Measurements from ENCODE around the gene BTBD9. TPM values are rescaled to one million over a fixed set of nuclear protein-coding genes. Genes with fewer than 3 reads are reported as not detected.

BTBD9 gene
- polyA plus RNA-seq, 1 donor, result 7.8 TPM

GRCh38 chr6:38499529-38500096 is 140.1 kb downstream of the BTBD9 start:
- WGBS (ENCODE audit: insufficient coverage, low lambda C conversion rate), result 100% methylated on average over 2 of the region's 5 CpGs
- H3K4me1 ChIP-seq (ENCODE audit: control insufficient read depth, insufficient read depth, low read length), result peaks cover 5% of the 10 kb centered on the region

GRCh38 chr6:38498805-38499445 is 140.8 kb downstream of the BTBD9 start:
- H3K4me1 ChIP-seq (ENCODE audit: control insufficient read depth, insufficient read depth, low read length), result peaks cover 5% of the 10 kb centered on the region
- no peak overlapping the region for H3K27ac ChIP-seq (ENCODE audit: low read length)
- no peak for DNase-seq
- WGBS (ENCODE audit: insufficient coverage, low lambda C conversion rate), result 100% methylated on average over 3 of the region's 5 CpGs
- no peaks in the 10 kb centered on the region for H3K9me3 ChIP-seq (ENCODE audit: control insufficient read depth, low read depth, low read length)
- H3K36me3 ChIP-seq (ENCODE audit: control insufficient read depth, insufficient read depth, low read length), result no peaks in the 10 kb centered on the region
- no peaks in the 10 kb centered on the region for H3K27me3 ChIP-seq (ENCODE audit: control insufficient read depth, insufficient read depth, low read length)
- H3K4me3 ChIP-seq (ENCODE audit: low read length), result no peak overlapping the region

More at GRCh38 chr6:38499529-38500096, 140.1 kb downstream of the BTBD9 start:
- Histone ChIP-seq H3K36me3 (ENCODE audit: control insufficient read depth, insufficient read depth, low read length) (no peaks in the 10 kb centered on the region), H3K4me3 (ENCODE audit: low read length) (no peak overlapping the region), H3K27ac (ENCODE audit: low read length) (no peak overlapping the region), H3K9me3 (ENCODE audit: control insufficient read depth, low read depth, low read length) (no peaks in the 10 kb centered on the region), H3K27me3 (ENCODE audit: control insufficient read depth, insufficient read depth, low read length) (no peaks in the 10 kb centered on the region)
- no peak for DNase-seq

- Histone ChIP-seq H3K27ac (ENCODE audit: low read length) (no peak overlapping the region), H3K36me3 (ENCODE audit: control insufficient read depth, insufficient read depth, low read length) (no peaks in the 10 kb centered on the region), H3K4me3 (ENCODE audit: low read length) (no peak overlapping the region), H3K9me3 (ENCODE audit: control insufficient read depth, low read depth, low read length) (no peaks in the 10 kb centered on the region), H3K4me1 (ENCODE audit: control insufficient read depth, insufficient read depth, low read length) (no peaks in the 10 kb centered on the region), H3K27me3 (ENCODE audit: control insufficient read depth, insufficient read depth, low read length) (no peaks in the 10 kb centered on the region)
- DNase-seq, result no peak
- WGBS (ENCODE audit: insufficient coverage, low lambda C conversion rate), result no CpG with 5 or more reads among the region's 1 CpG
Observed at GRCh38 chr6:38498085-38498484, 141.6 kb downstream of the BTBD9 start.

GRCh38 chr6:38497546-38497945 is 142.2 kb downstream of the BTBD9 start:
- no peak overlapping the region for H3K27ac ChIP-seq (ENCODE audit: low read length)
- H3K27me3 ChIP-seq (ENCODE audit: control insufficient read depth, insufficient read depth, low read length), result no peaks in the 10 kb centered on the region

GRCh38 chr6:38495922-38496635 is 143.7 kb downstream of the BTBD9 start:
- Histone ChIP-seq H3K4me3 (ENCODE audit: low read length) (no peak overlapping the region), H3K4me1 (ENCODE audit: control insufficient read depth, insufficient read depth, low read length) (no peaks in the 10 kb centered on the region), H3K9me3 (ENCODE audit: control insufficient read depth, low read depth, low read length) (no peaks in the 10 kb centered on the region), H3K27ac (ENCODE audit: low read length) (no peak overlapping the region), H3K36me3 (ENCODE audit: control insufficient read depth, insufficient read depth, low read length) (no peaks in the 10 kb centered on the region), H3K27me3 (ENCODE audit: control insufficient read depth, insufficient read depth, low read length) (no peaks in the 10 kb centered on the region)
- 80% methylated on average over 2 of the region's 5 CpGs for WGBS (ENCODE audit: insufficient coverage, low lambda C conversion rate)
- DNase-seq, result no peak

More at GRCh38 chr6:38497546-38497945, 142.2 kb downstream of the BTBD9 start:
- H3K36me3 ChIP-seq (ENCODE audit: control insufficient read depth, insufficient read depth, low read length), result no peaks in the 10 kb centered on the region
- 95% methylated on average over 2 of the region's 2 CpGs for WGBS (ENCODE audit: insufficient coverage, low lambda C conversion rate)
- H3K4me1 ChIP-seq (ENCODE audit: control insufficient read depth, insufficient read depth, low read length), result no peaks in the 10 kb centered on the region
- no peaks in the 10 kb centered on the region for H3K9me3 ChIP-seq (ENCODE audit: control insufficient read depth, low read depth, low read length)
- H3K4me3 ChIP-seq (ENCODE audit: low read length), result no peak overlapping the region
- DNase-seq, result no peak

GRCh38 chr6:38495518-38495917 is 144.2 kb downstream of the BTBD9 start:
- Histone ChIP-seq H3K27ac (ENCODE audit: low read length) (no peak overlapping the region), H3K27me3 (ENCODE audit: control insufficient read depth, insufficient read depth, low read length) (no peaks in the 10 kb centered on the region), H3K4me3 (ENCODE audit: low read length) (no peak overlapping the region), H3K9me3 (ENCODE audit: control insufficient read depth, low read depth, low read length) (no peaks in the 10 kb centered on the region), H3K4me1 (ENCODE audit: control insufficient read depth, insufficient read depth, low read length) (no peaks in the 10 kb centered on the region), H3K36me3 (ENCODE audit: control insufficient read depth, insufficient read depth, low read length) (no peaks in the 10 kb centered on the region)
- DNase-seq, result no peak
- 100% methylated on average over 1 of the region's 5 CpGs for WGBS (ENCODE audit: insufficient coverage, low lambda C conversion rate)

- Histone ChIP-seq H3K4me3 (ENCODE audit: low read length) (no peak overlapping the region), H3K27me3 (ENCODE audit: control insufficient read depth, insufficient read depth, low read length) (no peaks in the 10 kb centered on the region), H3K9me3 (ENCODE audit: control insufficient read depth, low read depth, low read length) (no peaks in the 10 kb centered on the region), H3K36me3 (ENCODE audit: control insufficient read depth, insufficient read depth, low read length) (no peaks in the 10 kb centered on the region), H3K27ac (ENCODE audit: low read length) (no peak overlapping the region), H3K4me1 (ENCODE audit: control insufficient read depth, insufficient read depth, low read length) (no peaks in the 10 kb centered on the region)
- WGBS (ENCODE audit: insufficient coverage, low lambda C conversion rate), result 33% methylated on average over 3 of the region's 6 CpGs
- peak; percentile 48 to 59 for DNase-seq
Observed at GRCh38 chr6:38493931-38494547, 145.7 kb downstream of the BTBD9 start.

- H3K9me3 ChIP-seq (ENCODE audit: control insufficient read depth, low read depth, low read length), result no peaks in the 10 kb centered on the region
- no peak overlapping the region for H3K4me3 ChIP-seq (ENCODE audit: low read length)
- WGBS (ENCODE audit: insufficient coverage, low lambda C conversion rate), result no CpG with 5 or more reads among the region's 2 CpGs
- H3K36me3 ChIP-seq (ENCODE audit: control insufficient read depth, insufficient read depth, low read length), result no peaks in the 10 kb centered on the region
- H3K27me3 ChIP-seq (ENCODE audit: control insufficient read depth, insufficient read depth, low read length), result no peaks in the 10 kb centered on the region
- H3K27ac ChIP-seq (ENCODE audit: low read length), result no peak overlapping the region
- no peak for DNase-seq
- H3K4me1 ChIP-seq (ENCODE audit: control insufficient read depth, insufficient read depth, low read length), result no peaks in the 10 kb centered on the region
Observed at GRCh38 chr6:38492031-38492430, 147.7 kb downstream of the BTBD9 start.

GRCh38 chr6:38489951-38490350 is 149.8 kb downstream of the BTBD9 start:
- no peak for DNase-seq
- H3K27me3 ChIP-seq (ENCODE audit: control insufficient read depth, insufficient read depth, low read length), result no peaks in the 10 kb centered on the region
- WGBS (ENCODE audit: insufficient coverage, low lambda C conversion rate), result no CpG with 5 or more reads among the region's 2 CpGs
- H3K36me3 ChIP-seq (ENCODE audit: control insufficient read depth, insufficient read depth, low read length), result no peaks in the 10 kb centered on the region
- no peak overlapping the region for H3K27ac ChIP-seq (ENCODE audit: low read length)
- H3K4me1 ChIP-seq (ENCODE audit: control insufficient read depth, insufficient read depth, low read length), result no peaks in the 10 kb centered on the region
- H3K9me3 ChIP-seq (ENCODE audit: control insufficient read depth, low read depth, low read length), result no peaks in the 10 kb centered on the region
- no peak overlapping the region for H3K4me3 ChIP-seq (ENCODE audit: low read length)

- no peak for DNase-seq
- H3K4me3 ChIP-seq (ENCODE audit: low read length), result no peak overlapping the region
- H3K9me3 ChIP-seq (ENCODE audit: control insufficient read depth, low read depth, low read length), result no peaks in the 10 kb centered on the region
- 100% methylated on average over 5 of the region's 7 CpGs for WGBS (ENCODE audit: insufficient coverage, low lambda C conversion rate)
- H3K4me1 ChIP-seq (ENCODE audit: control insufficient read depth, insufficient read depth, low read length), result no peaks in the 10 kb centered on the region
- H3K27ac ChIP-seq (ENCODE audit: low read length), result no peak overlapping the region
- H3K36me3 ChIP-seq (ENCODE audit: control insufficient read depth, insufficient read depth, low read length), result no peaks in the 10 kb centered on the region
- H3K27me3 ChIP-seq (ENCODE audit: control insufficient read depth, insufficient read depth, low read length), result no peaks in the 10 kb centered on the region
Observed at GRCh38 chr6:38487423-38487822, 152.3 kb downstream of the BTBD9 start.
